ENCODE data around the gene SLC16A3. TPM values are rescaled to one million over a fixed set of nuclear protein-coding genes. Genes with fewer than 3 reads are reported as not detected.
A peak's percentile ranks its signal among the peaks of the same experiment; 100 is the strongest.
"Not testable (repeated sequence)": the region's sequence is repeated elsewhere in the genome, so short reads cannot be mapped to it uniquely, and the experiment has no call there.

SLC16A3 gene
- total and polyA plus RNA-seq, 2 donors (not counting 1 experiment from before 2014, with no cell fraction given): 14.9 to 65.7 TPM

DNA sequence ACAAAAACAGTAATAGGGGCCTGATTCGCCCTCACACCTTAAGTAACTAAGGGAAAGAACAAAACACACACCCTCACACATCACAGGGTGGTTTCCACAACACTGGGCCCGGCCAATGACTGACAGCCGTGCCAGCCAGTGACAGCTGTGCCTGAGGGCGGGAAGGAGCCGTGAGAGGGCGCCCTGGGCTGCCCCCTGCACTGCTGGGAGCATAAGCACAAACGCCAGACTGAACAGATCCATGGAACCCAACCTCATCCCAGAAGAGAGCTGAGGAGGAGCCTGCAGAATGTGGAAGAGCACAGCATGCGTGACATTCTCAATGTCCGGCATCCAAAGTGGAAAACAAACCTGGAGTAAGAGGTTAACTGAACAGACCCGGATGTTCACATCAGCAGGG lies 28.6 kb downstream of the SLC16A3 start:
- Histone ChIP-seq H3K4me1 (ENCODE audit: control insufficient read depth in 2 of 2, insufficient read depth in 2 of 2, low read length in 2 of 2) (no peaks in the 10 kb centered on the region), H3K4me2 (replicated peaks; ENCODE audit: low read depth, low read length, poor library complexity, severe bottlenecking) (no peak overlapping the region), H4K20me1 (ENCODE audit: control insufficient read depth, insufficient read depth, low read length, poor library complexity, severe bottlenecking) (peaks cover 82% of the 10 kb centered on the region), H3K79me2 (ENCODE audit: control insufficient read depth, insufficient read depth, low read length) (peaks cover 68% of the 10 kb centered on the region), H3K27me3 (replicated peaks in 1 of 4; ENCODE audit: control extremely low read depth in 1 of 4, control insufficient read depth in 3 of 4, insufficient read depth in 4 of 4, low read length in 3 of 4) (no peaks in the 10 kb centered on the region), H3K9ac (ENCODE audit: low read length) (no peak overlapping the region), H2AFZ (ENCODE audit: insufficient read depth, low read depth, low read length, poor library complexity, severe bottlenecking) (no peak overlapping the region), H3K27ac (ENCODE audit: low read length in 2 of 2) (peak overlapping the region; percentile 2 to 36), H3K9me3 (ENCODE audit: control extremely low read depth in 1 of 3, control insufficient read depth in 2 of 3, insufficient read depth in 1 of 3, low read length in 2 of 3) (peaks cover 0 to 15% (median 0%) of the 10 kb centered on the region in 3 donors), H3K36me3 (replicated peaks in 1 of 2; ENCODE audit: control extremely low read depth in 1 of 2, control insufficient read depth in 1 of 2, extremely low read depth in 1 of 2, insufficient read depth in 2 of 2, low read length in 1 of 2) (peaks cover 6 to 69% of the 10 kb centered on the region in 2 experiments), H3K4me3 (ENCODE audit: control extremely low read depth in 1 of 5, extremely low read depth in 1 of 5, insufficient read depth in 1 of 5, low read depth in 2 of 5, low read length in 4 of 5) (no peak overlapping the region)
- TF ChIP-seq EZH2 (IDR thresholded peaks at IDR 0.05; ENCODE audit: borderline replicate concordance, insufficient read depth, low read depth, low read length, poor library complexity, severe bottlenecking): no peak
- TF ChIP-seq, protein P1, sequence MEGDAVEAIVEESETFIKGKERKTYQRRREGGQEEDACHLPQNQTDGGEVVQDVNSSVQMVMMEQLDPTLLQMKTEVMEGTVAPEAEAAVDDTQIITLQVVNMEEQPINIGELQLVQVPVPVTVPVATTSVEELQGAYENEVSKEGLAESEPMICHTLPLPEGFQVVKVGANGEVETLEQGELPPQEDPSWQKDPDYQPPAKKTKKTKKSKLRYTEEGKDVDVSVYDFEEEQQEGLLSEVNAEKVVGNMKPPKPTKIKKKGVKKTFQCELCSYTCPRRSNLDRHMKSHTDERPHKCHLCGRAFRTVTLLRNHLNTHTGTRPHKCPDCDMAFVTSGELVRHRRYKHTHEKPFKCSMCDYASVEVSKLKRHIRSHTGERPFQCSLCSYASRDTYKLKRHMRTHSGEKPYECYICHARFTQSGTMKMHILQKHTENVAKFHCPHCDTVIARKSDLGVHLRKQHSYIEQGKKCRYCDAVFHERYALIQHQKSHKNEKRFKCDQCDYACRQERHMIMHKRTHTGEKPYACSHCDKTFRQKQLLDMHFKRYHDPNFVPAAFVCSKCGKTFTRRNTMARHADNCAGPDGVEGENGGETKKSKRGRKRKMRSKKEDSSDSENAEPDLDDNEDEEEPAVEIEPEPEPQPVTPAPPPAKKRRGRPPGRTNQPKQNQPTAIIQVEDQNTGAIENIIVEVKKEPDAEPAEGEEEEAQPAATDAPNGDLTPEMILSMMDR (IDR thresholded peaks at IDR 0.05): no peak
- intact Hi-C loops (cut with micrococcal nuclease): no loop called here
- Mint-ChIP-seq H3K27ac (peak overlapping the region; percentile 37), H3K9me3 (ENCODE audit: insufficient read depth) (no peaks in the 10 kb centered on the region), H3K4me1 (peaks cover 2% of the 10 kb centered on the region), H3K4me3 (no peak overlapping the region), H3K27me3 (no peaks in the 10 kb centered on the region)
- DNase-seq (peak; percentile 51), ATAC-seq (ENCODE audit: low read depth) (peak; percentile 66)
- ChIA-PET CTCF (no interaction called here), POLR2A (no interaction called here)
- WGBS (ENCODE audit: insufficient coverage): 96% methylated on average over 7 of the region's 10 CpGs

- intact Hi-C loops (cut with micrococcal nuclease): no loop called here
- peaks cover 72% of the 10 kb centered on the region for H3K79me2 ChIP-seq (ENCODE audit: control insufficient read depth, insufficient read depth, low read length)
- TF ChIP-seq, protein P1 (IDR thresholded peaks at IDR 0.05): no peak
- TF ChIP-seq EZH2 (IDR thresholded peaks at IDR 0.05; ENCODE audit: borderline replicate concordance, insufficient read depth, low read depth, low read length, poor library complexity, severe bottlenecking): no peak
- no peak overlapping the region for H2AFZ ChIP-seq (ENCODE audit: insufficient read depth, low read depth, low read length, poor library complexity, severe bottlenecking)
- Mint-ChIP-seq H3K4me1 (peaks cover 2% of the 10 kb centered on the region), H3K27me3 (no peaks in the 10 kb centered on the region), H3K27ac (peak overlapping the region; percentile 2), H3K9me3 (ENCODE audit: insufficient read depth) (no peaks in the 10 kb centered on the region), H3K4me3 (no peak overlapping the region)
- WGBS (ENCODE audit: insufficient coverage): 94% methylated on average over 3 of the region's 5 CpGs
- POLR2A ChIA-PET: no interaction called here
- H3K27ac ChIP-seq (ENCODE audit: low read length in 2 of 2): peak overlapping the region in 1 of 2 donors; percentile 3
- H3K4me2 ChIP-seq (replicated peaks; ENCODE audit: low read depth, low read length, poor library complexity, severe bottlenecking): no peak overlapping the region
- no peak for ATAC-seq (ENCODE audit: low read depth)
- H3K9ac ChIP-seq (ENCODE audit: low read length): no peak overlapping the region
- peaks cover 82% of the 10 kb centered on the region for H4K20me1 ChIP-seq (ENCODE audit: control insufficient read depth, insufficient read depth, low read length, poor library complexity, severe bottlenecking)
- no peaks in the 10 kb centered on the region for H3K4me1 ChIP-seq (ENCODE audit: control insufficient read depth in 2 of 2, insufficient read depth in 2 of 2, low read length in 2 of 2)
- peaks cover 0 to 6% (median 0%) of the 10 kb centered on the region in 3 donors for H3K9me3 ChIP-seq (ENCODE audit: control extremely low read depth in 1 of 3, control insufficient read depth in 2 of 3, insufficient read depth in 1 of 3, low read length in 2 of 3)
- CTCF ChIA-PET: no interaction called here
- H3K27me3 ChIP-seq (replicated peaks in 1 of 4; ENCODE audit: control extremely low read depth in 1 of 4, control insufficient read depth in 3 of 4, insufficient read depth in 4 of 4, low read length in 3 of 4): no peaks in the 10 kb centered on the region
- no peak overlapping the region for H3K4me3 ChIP-seq (ENCODE audit: control extremely low read depth in 1 of 5, extremely low read depth in 1 of 5, insufficient read depth in 1 of 5, low read depth in 2 of 5, low read length in 4 of 5)
- DNase-seq: no peak
- H3K36me3 ChIP-seq (replicated peaks in 1 of 2; ENCODE audit: control extremely low read depth in 1 of 2, control insufficient read depth in 1 of 2, extremely low read depth in 1 of 2, insufficient read depth in 2 of 2, low read length in 1 of 2): peaks cover 6 to 69% of the 10 kb centered on the region in 2 experiments
Observed at GRCh38 chr17:82258555-82258954, 29.7 kb downstream of the SLC16A3 start.

DNA sequence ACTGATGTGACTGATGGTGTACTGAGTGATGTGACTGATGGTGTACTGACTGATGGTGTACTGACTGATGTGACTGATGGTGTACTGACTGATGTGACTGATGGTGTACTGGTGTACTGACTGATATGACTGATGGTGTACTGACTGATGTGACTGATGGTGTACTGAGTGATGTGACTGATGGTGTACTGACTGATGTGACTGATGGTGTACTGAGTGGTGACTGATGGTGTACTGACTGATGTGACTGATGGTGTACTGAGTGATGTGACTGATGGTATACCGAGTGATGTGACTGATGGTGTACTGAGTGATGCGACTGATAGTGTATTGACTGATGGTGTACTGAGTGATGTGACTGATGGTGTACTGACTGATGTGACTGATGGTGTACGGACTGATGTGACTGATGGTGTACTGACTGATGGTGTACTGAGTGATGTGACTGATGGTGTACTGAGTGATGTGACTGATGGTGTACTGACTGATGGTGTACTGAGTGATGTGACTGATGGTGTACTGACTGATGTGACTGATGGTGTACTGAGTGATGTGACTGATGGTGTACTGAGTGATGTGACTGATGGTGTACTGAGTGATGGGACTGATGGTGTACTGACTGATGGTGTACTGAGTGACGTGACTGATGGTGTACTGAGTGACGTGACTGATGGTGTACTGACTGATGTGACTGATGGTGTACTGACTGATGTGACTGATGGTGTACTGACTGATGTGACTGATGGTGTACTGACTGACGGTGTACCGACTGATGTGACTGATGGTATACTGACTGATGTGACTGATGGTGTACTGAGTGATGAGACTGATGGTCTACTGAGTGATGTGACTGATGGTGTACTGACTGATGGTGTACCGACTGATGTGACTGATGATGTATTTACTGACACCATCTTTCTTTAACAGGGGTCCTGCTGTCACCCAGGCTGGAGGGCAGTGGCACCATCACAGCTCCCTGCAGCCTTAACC lies 31.4 kb downstream of the SLC16A3 start:
- H3K4me1 ChIP-seq (ENCODE audit: control insufficient read depth in 2 of 2, insufficient read depth in 2 of 2, low read length in 2 of 2); POLR2A ChIA-PET; ATAC-seq (ENCODE audit: low read depth); H3K4me3 ChIP-seq (ENCODE audit: control extremely low read depth in 1 of 5, extremely low read depth in 1 of 5, insufficient read depth in 1 of 5, low read depth in 2 of 5, low read length in 4 of 5); H2AFZ ChIP-seq (ENCODE audit: insufficient read depth, low read depth, low read length, poor library complexity, severe bottlenecking); H3K27ac Mint-ChIP-seq; H3K27me3 ChIP-seq (replicated peaks in 1 of 4; ENCODE audit: control extremely low read depth in 1 of 4, control insufficient read depth in 3 of 4, insufficient read depth in 4 of 4, low read length in 3 of 4); DNase-seq; H3K4me1 Mint-ChIP-seq; H3K4me3 Mint-ChIP-seq; CTCF ChIA-PET; H3K27me3 Mint-ChIP-seq; H3K9me3 ChIP-seq (ENCODE audit: control extremely low read depth in 1 of 3, control insufficient read depth in 2 of 3, insufficient read depth in 1 of 3, low read length in 2 of 3); H3K9ac ChIP-seq (ENCODE audit: low read length); H3K27ac ChIP-seq (ENCODE audit: low read length in 2 of 2); intact Hi-C loops (cut with micrococcal nuclease); H3K9me3 Mint-ChIP-seq (ENCODE audit: insufficient read depth); H3K4me2 ChIP-seq (replicated peaks; ENCODE audit: low read depth, low read length, poor library complexity, severe bottlenecking): not testable (repeated sequence)
- Histone ChIP-seq H3K79me2 (ENCODE audit: control insufficient read depth, insufficient read depth, low read length) (peaks cover 87% of the 10 kb centered on the region), H3K36me3 (replicated peaks in 1 of 2; ENCODE audit: control extremely low read depth in 1 of 2, control insufficient read depth in 1 of 2, extremely low read depth in 1 of 2, insufficient read depth in 2 of 2, low read length in 1 of 2) (peaks cover 6 to 82% of the 10 kb centered on the region in 2 experiments), H4K20me1 (ENCODE audit: control insufficient read depth, insufficient read depth, low read length, poor library complexity, severe bottlenecking) (peaks cover 90% of the 10 kb centered on the region)
- WGBS (ENCODE audit: insufficient coverage): 98% methylated on average over 8 of the region's 8 CpGs

Data from B cell (primary cell).